AG10803 (cell line): ENCODE data around the gene ALKBH3.
A peak's percentile ranks its signal among the peaks of the same experiment; 100 is the strongest.

ENCODE experiments used
- DNase-seq: peaks from one replicate; pipeline ENCODE4 v3.0.0; 2010; ENCODE audit warnings: low read depth
- H3K4me3 ChIP-seq: 2 replicates; pipeline ENCODE4 v1.5.1; 2011; ENCODE audit warnings: mild to moderate bottlenecking, low read length, control low read depth
- CTCF ChIP-seq: conservative IDR thresholded peaks from 2 replicates; pipeline ENCODE4 v1.5.1; 2011; ENCODE audit warnings: mild to moderate bottlenecking, low read length, control low read depth, inconsistent platforms

The ALKBH3 gene

DNA sequence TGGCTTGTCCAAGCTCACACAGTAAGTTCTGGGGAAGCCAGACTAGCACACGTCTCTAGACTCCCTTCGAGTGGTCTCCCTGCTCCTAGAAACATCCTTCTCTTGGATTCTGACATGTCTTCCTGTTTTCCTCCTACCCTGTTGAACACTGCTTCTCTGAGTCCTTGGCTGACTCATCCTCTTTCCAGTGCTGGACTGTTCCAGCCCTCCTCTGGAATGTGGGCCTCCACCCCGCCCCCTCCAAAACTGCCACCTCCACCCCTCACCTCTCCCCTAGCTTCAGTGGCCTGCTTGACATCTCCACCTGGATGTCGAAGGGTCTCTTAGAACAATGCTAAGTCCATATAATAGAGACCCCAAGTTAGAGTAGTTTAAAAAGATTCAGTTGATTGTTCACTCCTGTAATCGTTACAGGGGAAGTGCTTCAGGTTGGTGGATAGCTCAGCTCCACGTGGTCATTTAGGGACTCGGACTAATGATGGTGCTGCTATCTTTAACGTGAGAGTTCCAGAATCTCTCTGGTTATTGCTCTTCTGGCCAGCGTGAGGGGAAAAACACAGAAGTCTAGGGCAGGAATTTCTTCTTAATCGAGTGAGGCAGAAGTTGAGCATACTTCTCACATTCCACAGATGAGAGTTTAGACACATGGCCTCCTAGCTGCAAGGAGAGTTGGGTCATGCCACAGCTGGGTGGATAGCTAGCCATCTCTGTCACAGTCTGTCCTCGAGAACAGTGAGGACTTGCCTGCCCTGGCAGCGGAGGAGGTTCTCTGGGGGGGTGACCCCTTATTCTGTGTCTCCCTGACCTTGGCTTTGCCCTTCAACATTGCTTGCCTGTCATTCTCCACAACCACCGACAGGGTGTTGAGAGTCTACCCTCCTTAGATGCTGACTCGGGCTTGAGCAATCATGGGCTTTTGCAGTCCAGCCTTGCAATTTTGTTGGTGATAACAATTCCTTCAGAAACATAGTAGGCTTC is 57.1 kb downstream of the ALKBH3 start:
- peak; percentile 38 for TF ChIP-seq CTCF
- peak; percentile 81 for DNase-seq
- H3K4me3 ChIP-seq: no peak overlapping the region

DNA sequence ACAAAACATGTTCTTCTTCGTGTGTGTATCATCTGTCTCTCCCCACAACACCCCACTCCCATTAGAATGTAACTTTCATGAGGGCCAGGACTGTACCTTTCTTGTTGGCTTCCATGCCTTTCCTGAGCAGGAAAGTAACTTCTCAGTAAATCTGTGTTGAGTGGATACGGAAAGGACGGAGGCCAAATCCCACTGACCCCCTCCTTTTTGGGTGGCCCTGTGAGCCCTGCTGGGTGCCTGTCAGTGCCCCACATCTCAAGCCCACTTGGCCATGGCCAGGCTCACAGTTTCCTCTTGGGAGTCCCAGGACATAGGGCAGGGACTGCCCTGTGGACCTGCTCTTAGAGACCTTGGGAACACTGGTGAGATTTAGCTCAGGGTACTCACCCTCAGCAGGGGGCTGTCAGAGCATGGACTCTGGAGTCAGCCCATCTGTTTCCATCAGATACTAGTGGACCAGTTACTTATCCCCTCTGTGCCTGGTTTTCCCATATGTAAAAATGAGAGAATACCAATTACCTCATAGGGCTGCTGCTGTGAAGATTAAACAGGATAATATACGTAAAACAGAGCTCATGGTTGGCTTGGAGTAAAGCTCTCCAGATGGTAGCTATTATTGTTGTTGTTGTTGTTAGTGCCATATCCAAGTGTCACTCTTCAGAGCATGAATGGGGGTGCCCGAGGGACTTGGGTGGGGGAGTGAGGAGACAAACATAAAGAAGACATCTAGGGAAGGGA is 60.8 kb downstream of the ALKBH3 start:
- TF ChIP-seq CTCF: no peak
- peak overlapping the region; percentile 55 for H3K4me3 ChIP-seq
- no peak for DNase-seq

DNA sequence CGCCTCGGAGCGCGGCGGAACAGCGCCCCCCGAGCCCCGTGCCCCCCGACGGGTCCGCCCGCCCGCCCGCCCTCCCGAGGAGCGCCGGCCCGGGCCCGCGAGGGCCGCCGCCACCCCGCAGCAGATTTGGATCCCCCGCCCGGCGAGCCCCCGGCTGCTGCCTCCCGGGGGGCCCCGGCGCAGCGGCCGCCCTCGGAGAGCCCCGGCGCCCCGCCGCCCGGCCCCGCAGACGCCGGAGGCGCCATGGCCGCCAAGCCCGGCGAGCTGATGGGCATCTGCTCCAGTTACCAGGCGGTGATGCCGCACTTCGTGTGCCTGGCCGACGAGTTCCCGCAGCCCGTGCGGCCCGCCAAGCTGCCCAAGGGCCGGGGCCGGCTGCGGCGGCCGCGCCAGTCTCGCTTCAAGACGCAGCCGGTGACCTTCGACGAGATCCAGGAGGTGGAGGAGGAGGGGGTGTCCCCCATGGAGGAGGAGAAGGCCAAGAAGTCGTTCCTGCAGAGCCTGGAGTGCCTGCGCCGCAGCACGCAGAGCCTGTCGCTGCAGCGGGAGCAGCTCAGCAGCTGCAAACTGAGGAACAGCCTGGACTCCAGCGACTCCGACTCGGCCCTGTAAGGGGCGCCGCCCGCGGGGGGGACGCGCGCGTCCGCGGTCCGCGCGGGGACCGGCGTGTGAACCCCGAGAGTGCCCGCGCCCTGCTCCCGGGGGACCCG is 62.2 kb downstream of the ALKBH3 start:
- DNase-seq: no peak
- peak overlapping the region; percentile 58 for H3K4me3 ChIP-seq
- no peak for TF ChIP-seq CTCF

DNA sequence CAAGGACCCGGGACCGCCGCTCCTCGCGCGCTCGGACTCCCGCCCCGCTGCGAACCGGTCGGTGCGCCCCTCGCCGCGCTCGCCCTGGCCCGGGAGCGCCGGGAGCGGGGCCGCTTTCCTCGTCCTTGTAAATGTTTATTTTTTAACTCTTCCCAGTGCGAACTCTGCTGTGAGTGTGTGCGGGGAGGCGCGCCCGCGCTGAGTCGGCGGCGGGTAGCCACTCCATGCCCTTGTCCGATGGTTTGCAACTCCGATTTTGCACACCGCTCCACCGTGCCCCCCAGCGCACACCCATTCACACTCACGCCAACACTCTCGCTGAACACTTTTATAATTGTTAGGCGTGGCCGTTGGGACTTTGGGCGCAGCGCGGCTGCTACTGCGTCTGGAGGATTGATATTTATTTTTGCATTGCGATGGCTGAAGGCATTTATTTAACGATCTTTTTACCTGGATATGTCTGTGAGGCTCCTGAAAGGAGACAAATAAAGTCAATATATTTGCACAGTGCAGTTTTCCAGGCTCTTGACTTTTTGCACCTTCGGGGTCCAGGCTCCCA is 62.8 kb downstream of the ALKBH3 start:
- no peak for DNase-seq
- H3K4me3 ChIP-seq: peak overlapping the region; percentile 50
- no peak for TF ChIP-seq CTCF

GRCh38 chr11:43943931-43944751 is 63.5 kb downstream of the ALKBH3 start:
- TF ChIP-seq CTCF: no peak
- H3K4me3 ChIP-seq: peak overlapping the region; percentile 50
- DNase-seq: no peak

DNA sequence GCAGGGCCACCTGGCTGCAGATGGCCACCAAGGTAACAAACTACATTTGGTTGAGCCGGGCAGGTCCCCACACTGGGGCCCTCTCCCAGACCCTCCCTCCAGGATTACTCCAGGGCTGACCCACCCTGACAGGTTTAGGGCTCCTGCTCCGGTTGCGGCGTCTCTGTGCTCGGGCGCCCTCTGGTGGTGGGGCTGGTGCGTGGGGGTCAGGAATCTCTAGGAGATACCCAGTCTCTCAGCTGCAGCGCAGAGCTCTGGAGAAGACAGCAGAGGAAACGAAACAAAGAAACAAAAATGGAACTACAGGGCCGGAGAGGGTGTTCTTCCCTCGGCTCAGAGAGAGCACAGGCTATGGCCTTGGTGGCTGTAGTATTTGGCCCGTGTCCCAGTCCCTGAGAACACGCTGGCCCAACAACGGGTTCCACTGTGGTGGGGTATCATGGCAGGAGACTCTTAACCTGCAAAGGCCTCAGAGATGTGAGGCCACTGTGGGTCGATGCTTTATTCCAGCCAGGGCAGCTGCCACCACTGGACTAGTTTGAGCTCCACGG is 64.2 kb downstream of the ALKBH3 start:
- TF ChIP-seq CTCF: peak; percentile 70
- DNase-seq: no peak
- no peak overlapping the region for H3K4me3 ChIP-seq
